GM18520 (cell line): Measurements from ENCODE around the gene FAM222A.
A peak's percentile ranks its signal among the peaks of the same experiment; 100 is the strongest.

Experiments used
- ATAC-seq: cut with Tn5 transposase; IDR thresholded peaks from one replicate; pipeline ENCODE4 v1.9.1; 2021; ENCODE audit not compliant: unreplicated experiment

Gene FAM222A

DNA sequence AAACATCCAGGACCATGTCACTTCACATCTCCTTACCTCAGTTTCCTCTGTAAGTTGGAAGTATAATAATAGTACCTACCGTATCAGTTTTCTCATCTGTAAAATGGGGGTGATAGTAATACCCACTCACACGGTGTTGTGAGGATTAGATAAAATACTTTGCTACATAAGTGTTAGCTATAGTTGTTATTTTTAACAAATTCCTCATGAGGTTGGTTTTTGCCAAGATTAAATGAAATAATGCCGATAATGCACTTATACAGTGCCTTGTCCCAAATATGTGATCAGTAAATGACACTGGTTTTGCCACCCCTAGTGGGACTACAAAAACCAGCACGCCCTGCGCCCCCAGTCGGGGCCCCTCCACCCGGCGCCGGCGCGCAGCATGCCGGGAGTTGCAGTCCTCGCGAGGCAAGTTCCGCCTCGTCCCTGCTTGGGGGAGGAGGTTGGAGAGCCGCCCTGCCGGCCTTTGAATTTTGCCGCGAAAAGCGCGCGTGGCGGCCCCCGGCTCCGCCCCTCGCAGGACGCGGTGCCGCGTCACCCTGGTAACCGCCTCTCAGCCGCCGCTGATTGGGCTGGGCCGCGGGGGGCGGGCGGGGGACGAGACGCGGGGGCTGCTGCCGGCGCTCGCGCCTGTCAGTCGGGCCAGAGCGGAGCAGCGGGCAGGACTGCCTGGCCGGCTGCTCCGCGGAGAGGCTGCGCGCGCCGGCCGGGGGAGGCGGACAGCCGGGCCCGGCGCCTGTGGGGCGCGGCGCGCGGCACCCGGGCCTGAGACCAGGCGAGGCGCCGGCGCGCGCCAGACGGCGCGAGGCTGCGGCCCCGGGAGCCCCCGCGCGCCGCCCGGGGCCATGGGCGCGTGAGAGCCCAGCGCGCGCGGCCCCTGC is at the start of gene FAM222A:
Gene FAM222A, plus strand, starts transcription at position 639 of the 884 bp plus-strand sequence. CDS start 30,322 bp downstream, outside the sequence.
- ATAC-seq: peak; percentile 93

DNA sequence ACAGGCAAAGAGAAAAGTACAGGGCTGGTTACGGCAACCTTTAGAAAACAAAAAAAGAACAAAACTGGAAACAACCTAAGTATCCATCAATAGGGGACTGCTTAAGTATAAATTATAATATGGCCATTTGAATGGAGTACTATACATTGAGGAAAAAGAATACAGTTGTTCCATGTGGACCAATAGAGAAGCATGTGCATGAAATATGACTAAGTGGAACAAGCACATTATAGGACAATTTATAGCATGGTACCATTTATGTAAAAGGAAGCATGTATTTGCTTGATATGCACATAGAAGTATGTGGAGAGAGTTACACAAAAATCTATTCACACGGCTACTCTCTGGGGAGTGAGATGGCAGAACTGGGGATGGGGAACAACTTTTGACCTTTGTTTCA is 49.2 kb upstream of the FAM222A start:
- ATAC-seq: no peak

DNA sequence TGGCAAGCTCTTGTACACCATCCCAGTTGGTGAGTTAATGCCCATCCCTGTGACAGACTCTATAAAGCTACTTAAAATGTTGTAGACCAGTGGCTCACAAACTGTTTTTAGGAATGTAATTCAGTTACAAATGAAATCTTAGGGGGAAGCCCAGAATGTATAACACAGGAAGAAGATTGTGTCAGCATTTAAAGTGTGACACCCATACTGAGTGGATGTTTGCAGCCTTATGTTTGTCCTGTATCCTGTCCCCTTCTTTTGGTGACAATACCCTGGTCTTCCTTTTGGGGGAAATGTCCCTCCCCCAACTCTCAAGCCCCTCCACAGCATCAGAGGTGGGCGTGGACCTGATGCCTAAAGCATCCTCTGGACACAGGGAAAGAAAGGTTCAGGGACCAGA is 47.6 kb upstream of the FAM222A start:
- ATAC-seq: no peak

DNA sequence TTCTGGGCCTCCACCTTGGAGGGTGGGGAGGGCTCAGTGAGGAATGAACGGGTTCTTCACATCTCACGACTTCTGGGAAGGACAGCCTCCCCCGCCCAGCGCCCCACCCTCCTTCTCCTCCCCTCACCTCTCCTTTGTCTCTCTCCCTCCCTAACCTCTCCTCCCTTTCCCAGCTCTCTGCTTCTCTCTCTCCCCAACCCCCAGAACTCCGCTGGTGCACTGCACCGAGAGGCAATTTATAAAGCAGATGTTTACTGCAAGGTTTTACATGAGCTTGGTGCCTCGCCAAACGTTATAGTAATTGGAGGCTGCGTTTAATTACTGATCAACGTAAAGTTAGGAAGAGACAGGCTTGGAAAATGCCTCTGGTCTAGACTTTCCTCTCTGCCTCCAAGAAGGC is 42.9 kb upstream of the FAM222A start:
- no peak for ATAC-seq

DNA sequence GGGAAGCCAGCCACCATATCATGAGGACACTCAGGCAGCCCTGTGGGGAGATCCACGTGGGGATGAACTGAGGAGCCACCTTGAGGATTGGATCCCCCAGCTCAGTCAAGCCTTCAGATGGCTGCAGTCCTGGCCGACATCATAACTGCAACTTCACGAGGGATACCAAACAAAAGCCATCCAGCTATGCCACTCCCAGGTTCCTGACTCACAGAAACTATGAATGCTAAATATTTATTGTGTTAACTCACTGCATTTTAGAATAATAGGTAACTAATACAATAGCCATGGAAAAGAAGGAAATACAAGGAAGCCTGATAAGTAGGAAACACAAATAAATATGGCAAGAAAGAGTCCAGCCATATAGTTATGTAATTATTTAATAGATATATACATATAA is 42.1 kb upstream of the FAM222A start:
- no peak for ATAC-seq

DNA sequence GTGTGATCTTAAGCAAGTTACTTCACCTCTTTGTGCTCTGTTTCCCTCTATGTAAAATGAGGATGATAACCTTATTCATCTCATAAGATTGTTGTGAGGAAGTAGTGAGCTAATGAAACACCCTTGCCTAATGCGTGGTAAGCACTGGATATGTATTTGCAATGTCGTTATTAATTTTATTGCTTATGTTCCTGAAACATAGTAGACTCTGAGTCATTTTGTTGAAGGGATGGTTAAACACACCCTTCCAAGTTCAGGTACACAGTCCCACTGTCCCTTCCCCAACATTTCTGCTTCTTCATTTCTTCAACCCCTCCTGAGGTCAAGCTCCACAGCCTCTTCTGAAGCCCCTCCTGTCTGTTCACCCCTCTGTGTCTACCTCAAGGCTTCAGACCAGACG is 40.2 kb upstream of the FAM222A start:
- ATAC-seq: no peak

DNA sequence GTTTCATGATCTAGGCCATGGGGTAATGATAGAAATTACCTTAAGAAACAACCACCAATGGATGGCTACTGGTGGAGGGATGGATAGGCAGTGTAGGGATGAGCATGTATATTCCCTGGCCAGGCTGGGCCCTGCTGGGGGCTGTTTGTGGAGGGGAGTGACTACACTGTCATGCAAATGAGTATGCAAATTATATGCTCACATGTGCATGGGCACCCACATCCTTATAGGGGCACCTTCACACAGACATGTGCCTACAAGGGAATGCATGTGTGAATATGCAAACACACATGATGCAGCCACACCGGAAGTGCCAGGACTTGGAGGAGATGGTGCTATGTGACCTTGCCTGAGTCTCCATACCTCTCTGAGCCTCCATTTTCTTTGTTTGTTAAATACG is 39.7 kb upstream of the FAM222A start:
- ATAC-seq: no peak

DNA sequence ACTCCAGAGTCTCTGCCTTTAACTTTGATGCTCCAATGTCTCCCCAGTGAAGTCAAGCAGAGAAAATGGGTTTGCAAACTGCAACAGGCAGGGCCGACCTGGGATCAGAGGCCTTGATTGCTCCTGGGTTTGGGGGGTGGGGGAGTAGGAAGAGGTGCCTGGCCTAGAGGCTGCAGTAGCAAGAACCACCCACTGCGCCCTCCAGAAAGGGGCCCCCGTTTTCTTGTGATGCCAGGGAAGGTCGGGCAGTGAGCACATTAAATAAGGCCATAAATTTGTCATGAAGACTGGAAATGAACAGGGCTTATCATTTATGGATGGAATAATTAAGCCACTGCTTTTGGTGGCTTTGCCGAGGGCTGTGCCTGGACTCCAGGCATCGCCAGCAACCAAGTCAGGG is 38.2 kb upstream of the FAM222A start:
- no peak for ATAC-seq

DNA sequence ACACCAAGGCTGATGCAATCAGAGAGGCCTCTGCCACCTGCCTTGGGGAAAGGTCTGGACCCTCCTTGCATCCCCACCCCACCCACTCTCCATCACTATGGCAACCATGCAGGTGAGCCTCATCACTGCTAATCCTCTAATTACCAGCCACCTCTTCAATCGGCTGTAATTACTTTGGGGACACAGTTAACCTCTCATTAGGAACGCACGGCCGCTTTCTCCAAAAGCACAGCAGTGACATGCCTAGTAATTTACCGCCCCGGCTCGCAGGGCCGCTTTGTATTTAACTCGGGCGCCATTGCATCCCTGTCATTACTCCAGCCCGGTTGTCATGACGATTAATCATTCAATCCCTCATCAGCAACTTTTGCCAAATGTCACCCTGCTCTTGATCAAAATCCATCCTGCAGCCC is 36.3 kb upstream of the FAM222A start:
- no peak for ATAC-seq

DNA sequence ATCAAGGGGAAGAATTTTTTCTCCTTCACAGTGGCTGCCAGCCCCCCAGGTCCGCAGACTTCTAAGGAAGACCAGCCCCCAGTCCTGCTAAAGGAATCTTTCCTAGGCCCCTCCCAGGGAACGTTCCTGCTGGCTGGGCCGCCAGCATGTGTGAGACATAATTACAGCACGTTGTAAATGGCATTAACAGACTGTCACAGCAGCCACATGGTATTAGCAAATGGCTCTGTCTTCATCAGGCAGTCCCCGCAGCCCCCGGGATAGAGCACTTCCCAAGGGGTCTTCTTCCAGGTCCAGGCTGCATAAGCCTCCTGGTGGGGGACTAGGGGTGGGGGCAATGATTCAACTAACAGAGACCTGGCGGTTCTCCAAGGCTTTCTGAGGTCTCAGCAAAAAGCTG is 34.9 kb upstream of the FAM222A start:
- no peak for ATAC-seq

DNA sequence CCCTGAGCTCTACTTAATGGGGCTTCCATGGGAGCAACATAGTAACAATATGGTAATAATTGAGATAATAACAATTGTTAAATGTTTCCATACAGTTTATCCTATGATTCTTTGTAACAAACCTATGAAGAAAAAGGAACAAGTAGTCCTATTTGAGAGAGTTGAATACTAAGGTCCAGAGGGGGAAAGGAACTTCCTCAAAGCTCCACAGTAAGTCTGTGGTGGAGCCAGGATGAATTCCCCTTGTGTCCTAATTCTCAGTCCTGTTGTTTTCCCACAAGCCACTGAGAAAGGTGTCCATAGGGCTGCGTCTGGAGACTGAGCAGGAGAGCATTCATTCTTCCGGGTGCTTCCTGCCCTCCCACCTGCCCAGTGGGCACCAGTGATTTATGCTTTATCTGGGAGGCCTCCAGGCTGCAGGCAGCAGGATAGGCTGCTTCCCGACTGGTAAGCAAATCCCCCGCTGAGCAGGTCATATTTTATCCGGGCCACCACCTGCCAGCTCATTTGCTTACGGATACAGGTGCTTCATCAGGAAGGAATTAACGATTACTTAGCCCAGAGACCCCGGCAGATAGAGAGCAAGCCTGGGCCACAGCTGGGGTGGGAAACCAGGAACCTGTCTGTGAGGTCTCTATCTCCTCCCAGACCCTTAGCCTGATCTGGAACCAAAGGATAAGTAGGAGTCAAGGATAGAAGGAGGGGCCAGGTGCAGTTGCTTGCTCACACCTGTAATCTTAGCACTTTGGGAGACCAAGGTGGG is 33.9 kb upstream of the FAM222A start:
- ATAC-seq: no peak

DNA sequence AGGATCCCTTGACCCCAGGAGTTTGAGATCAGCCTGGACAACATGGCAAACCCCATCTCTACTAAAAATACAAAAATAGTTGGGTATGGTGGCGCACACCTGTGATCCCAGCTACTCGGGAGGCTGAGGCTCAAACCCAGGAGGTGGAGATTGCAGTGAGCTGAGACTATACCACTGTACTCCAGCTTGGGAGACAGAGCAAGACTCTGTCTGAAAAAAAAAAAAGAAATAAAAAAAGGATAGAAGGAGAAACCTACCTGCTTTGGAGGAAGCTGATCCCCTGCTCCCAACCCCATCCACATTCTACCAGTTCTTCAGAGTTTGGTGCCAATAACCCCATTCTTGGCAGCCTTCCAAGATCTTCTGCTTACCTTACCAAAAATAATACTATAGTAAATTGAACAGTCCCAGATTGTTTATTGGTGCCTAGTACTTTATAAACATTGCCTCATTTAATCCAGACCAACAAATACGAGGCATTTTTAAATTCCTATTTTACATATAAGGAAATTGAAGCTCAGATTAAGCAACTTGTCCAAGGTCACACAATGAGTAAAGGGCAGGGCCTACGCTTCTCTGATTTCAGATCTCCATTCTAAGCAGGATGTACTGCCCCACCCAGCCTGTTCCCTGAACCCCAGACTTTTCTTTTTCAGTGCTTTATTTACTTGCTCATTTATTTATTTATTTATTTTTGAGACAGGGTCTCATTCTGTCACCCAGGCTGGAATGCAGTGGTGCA is 33.2 kb upstream of the FAM222A start:
- no peak for ATAC-seq

DNA sequence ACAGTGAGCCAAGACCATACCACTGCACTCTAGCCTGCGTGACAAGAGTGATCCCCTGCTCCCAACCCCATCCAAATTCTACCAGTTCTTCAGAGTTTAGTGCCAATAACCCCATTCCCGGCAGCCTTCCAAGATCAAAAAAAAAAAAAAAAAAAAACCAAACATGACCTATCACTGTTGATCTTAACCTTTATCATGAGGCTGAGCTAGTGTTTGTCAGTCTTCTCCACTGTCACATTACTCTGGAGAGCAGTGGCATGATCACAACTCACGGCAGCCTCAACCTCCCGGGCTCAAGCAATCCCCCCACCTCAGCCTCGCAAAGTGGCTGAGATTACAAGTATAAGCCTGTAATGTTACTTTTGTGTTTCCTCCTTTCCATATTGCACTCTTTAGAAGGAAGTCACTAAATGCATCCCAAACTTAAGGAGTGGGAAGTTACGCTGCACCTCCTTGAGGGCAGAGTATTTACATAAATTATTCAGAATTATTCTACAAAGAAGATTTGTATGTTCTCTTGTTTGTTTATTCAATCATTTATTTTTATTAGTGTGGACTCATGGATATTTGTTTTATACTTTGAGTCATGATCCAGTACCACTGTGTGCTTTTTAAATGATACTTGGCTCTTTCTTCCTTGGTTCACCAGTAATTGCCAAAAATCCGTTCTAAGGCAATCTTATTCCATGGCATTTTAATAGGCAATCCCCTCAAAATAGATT is 31.5 kb upstream of the FAM222A start:
- no peak for ATAC-seq

DNA sequence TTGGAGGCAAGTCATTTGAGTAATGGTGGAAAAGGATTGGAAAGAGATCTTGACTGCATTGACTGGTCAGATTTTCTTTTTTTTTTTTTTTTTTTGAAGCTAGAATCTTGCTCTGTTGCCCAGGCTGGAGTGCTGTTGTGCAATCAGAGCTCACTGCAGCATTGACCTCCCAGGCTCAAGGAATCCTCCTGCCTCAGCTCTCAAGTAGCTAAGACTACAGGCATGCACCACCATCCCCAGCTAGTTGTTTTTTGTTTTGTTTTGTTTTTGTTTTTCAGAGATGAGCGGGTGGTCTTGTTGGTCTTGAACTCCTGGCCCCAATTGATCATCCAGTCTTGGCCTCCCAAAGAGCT is 30.9 kb upstream of the FAM222A start:
- no peak for ATAC-seq

DNA sequence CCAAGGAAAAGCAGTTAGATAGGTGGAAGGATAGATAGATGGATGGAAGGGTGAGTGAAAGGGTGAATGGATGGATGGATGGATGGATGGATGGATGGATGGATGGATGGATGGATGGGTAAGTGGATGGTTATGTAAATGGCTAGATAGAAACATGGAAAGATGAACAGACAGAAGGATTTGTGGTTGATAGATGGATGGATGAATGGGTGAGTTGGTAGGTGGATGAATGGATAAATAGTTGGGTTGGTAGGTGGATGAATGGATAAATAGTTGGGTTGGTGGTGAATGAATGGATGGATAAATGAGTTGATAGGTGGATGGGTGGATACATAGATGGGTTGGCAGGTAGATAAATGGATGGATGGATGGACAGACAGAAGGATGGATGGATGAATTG is 30.3 kb upstream of the FAM222A start:
- no peak for ATAC-seq

DNA sequence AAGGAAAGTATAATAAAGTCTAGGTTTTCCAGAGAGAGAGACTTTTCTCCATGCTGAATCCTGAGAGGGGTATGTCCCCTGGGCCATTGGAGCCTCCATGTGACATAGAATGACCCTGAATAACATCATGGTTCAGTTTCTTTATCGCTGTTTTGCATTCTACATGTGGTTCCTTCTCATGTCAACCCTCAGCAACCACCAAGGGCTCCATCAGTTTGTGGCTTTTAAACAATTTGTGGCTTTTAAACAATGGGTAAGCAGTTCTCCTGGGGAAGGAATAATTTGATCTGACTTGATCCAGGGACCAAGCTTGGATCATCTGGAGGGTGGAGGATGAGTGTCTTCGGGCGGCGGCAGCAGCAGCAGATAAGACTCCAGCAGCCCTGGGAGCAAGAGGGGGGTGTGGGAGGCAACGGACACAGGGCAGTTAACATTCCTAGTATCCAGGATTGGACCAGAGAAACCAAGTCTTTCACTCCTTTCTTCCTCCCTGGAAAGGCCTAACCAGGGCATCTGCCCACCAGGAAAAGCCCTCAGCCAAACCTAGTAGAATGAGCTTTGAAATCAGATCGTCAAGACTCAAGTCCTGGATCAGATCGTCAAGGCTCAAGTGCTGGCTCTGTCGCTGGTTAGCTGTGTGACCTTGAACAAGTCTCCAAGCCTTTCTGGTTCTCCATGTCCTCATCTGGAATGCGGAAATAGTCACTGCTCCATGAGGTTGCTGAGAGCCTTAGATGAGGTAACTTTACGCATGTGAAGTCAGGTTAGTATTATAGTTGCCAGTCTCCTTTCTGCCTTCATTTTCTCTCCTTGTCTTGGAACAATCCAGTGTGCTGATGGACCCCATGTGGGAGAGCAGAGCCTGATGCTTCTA is 27.8 kb upstream of the FAM222A start:
- ATAC-seq: no peak

DNA sequence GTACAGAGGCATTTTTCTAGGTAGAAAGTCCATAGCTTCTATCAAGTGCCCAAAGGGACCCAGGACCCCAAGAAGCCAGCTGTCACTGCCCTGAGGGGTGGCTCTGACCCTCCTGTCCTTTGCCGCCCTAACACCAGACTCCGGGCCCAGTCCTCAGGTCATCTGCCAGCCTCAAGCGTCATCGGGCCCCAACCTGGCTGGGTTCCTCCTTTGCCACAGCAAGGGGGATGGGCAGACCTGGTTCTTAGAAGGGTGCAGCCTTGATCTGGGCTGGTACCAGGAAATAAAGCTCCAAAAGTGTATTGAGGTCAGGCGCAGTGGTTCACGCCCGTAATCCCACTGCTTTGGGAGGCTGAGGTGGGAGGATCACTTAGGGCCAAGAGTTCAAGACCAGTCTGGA is 27.1 kb upstream of the FAM222A start:
- ATAC-seq: no peak

DNA sequence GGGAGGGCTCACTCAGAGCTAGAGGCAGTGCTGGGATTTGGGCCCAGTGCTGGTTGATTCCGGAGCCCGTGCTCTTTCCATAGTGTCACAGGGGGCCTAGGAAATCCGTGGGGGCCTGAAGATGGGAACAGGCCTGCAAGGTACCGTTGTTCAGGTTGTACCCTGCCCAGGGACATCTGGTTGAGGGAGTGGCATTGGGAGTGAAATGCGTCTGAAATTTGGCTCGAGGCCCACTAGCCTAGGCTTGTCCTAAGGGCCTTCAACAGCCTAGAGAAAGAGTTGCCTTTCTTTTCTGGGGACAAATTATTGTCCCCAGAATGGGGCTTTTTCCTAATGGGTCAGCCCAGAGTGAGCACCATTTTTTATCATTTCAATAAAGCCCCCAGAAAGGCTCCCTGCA is 26.4 kb upstream of the FAM222A start:
- no peak for ATAC-seq

DNA sequence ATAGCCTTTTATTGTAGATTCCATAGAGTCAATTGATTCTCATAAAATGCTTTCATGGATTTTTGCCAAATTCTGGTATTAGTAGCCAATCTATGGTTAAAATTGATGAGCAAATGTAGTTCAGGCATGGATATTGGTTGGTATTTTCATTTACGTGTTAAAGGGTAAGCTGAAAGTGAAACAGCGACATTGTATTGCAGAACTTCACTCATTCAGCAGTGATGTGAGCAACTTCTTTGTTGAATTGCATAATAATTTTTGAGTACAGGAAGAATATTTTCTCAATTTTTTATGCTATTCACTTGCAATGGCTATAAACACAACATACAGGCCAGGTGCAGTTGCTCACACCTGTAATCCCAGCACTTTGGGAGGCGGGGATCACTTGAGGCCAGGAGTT is 24.2 kb upstream of the FAM222A start:
- no peak for ATAC-seq

DNA sequence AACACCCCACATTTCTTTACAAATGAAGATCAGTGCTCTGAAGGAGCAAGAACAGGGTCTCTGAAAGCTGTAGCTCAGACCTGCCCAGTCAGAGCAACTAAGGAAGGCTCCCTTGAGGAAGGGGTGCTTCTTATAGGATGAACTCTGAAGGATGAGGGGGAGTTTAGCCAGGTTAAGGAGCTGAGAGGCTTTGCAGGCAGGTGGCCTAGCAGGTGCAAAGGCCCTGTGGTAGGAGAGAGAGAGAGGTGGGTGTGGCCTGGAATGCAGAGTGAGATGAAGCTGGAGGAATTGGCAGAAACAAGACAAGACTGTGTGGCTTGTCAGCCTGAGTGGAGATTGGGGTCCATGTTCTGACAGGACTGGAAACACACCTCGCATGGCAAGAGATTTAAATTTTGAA is 20.5 kb upstream of the FAM222A start:
- no peak for ATAC-seq
